A549 (cell line): ENCODE data around the gene LHX5. TPM values are rescaled to one million over a fixed set of nuclear protein-coding genes. Genes with fewer than 3 reads are reported as not detected.

Experiments used
- ATAC-seq, 2 experiments: fragments of 200-7000 bp in 1 of 2; fragments of >200 bp in 1 of 2; cut with Nextera tagmentation in 1 of 2; cut with Tn5 transposase in 1 of 2; 3 replicates each; pipeline versions ENCODE4 v1.8.0 to v1.9.1; 2018 to 2020; ENCODE audit warnings: mild to moderate bottlenecking in 1 of 2, moderate library complexity in 1 of 2
- CTCF ChIA-PET: fragments of 300-600 bp; sonication (Branson Sonifier 250); formaldehyde crosslinking; extraction: SDS; loops from one replicate; lab custom pipeline; 2021; ENCODE audit warnings: antibody characterized with exemption, inconsistent platforms; lab: Yijun Ruan, JAX
- POLR2A ChIA-PET: fragments of 350-600 bp; formaldehyde crosslinking; extraction: SDS; loops from one replicate; lab custom pipeline; 2021; ENCODE audit warnings: antibody characterized with exemption, inconsistent platforms; lab: Yijun Ruan, JAX
- DNase-seq, 2 experiments: peaks; one replicate each; pipeline versions ENCODE4 v3.0.0 to v3.0.0-alpha.2; 2011 to 2016; ENCODE audit warnings: low read depth in 1 of 2, low spot score in 1 of 2
- FAIRE-seq: peaks from 2 replicates; lab custom pipeline; 2011; peaks lifted over from hg19 to GRCh38; lab: Jason Lieb, UNC
- H3K27ac ChIP-seq, 2 experiments: fragments of >200 bp; sonication (Bioruptor Twin); formaldehyde crosslinking; 3 replicates each; pipeline ENCODE4 v1.5.1; 2016 to 2017
- H3K4me1 ChIP-seq: fragments of >200 bp; sonication (Bioruptor Twin); formaldehyde crosslinking; 3 replicates; pipeline ENCODE4 v1.6.1; 2016
- H3K4me2 ChIP-seq: fragments of >200 bp; sonication (Bioruptor Twin); formaldehyde crosslinking; 3 replicates; pipeline ENCODE4 v1.6.1; 2016
- H3K4me3 ChIP-seq: fragments of >200 bp; sonication (Bioruptor Twin); formaldehyde crosslinking; 3 replicates; pipeline ENCODE4 v1.5.1; 2016
- H3K9me3 ChIP-seq: fragments of >200 bp; sonication (Bioruptor Twin); formaldehyde crosslinking; 3 replicates; pipeline ENCODE4 v1.6.1; 2016
- BHLHE40 ChIP-seq: IDR thresholded peaks from 2 replicates; pipeline ENCODE4 v1.6.1; 2012; ENCODE audit warnings: low read depth, low read length, inconsistent platforms
- EHMT2 ChIP-seq: fragments of 200-600 bp; sonication (generic); IDR thresholded peaks from 2 replicates; pipeline ENCODE4 v1.6.1; 2016; ENCODE audit warnings: antibody characterized with exemption, low read depth, mild to moderate bottlenecking, moderate library complexity
- FOXS1 ChIP-seq: fragments of 250-450 bp; sonication (Bioruptor Pico); IDR thresholded peaks from 2 replicates; pipeline ENCODE4 v1.5.0; 2020; ENCODE audit warnings: mild to moderate bottlenecking, moderate library complexity
- GATA3 ChIP-seq: IDR thresholded peaks from 2 replicates; pipeline ENCODE4 v1.6.1; 2012; ENCODE audit warnings: borderline replicate concordance
- HEYL ChIP-seq: fragments of 250-450 bp; sonication (Bioruptor Pico); IDR thresholded peaks from 2 replicates; pipeline ENCODE4 v1.8.0; 2021; ENCODE audit warnings: mild to moderate bottlenecking, moderate library complexity
- MAFK ChIP-seq: fragments of 450-650 bp; IDR thresholded peaks from 2 replicates; pipeline ENCODE4 v1.6.1; 2014; ENCODE audit not compliant: partially characterized antibody
- NFE2L2 ChIP-seq: fragments of 150-350 bp; conservative IDR thresholded peaks from 2 replicates; pipeline ENCODE4 v1.6.1; 2014; ENCODE audit warnings: low read length
- NPAS2 ChIP-seq: fragments of 250-450 bp; sonication (Bioruptor Pico); IDR thresholded peaks from 2 replicates; pipeline ENCODE4 v1.8.0; 2022; ENCODE audit warnings: mild to moderate bottlenecking, moderate library complexity, borderline replicate concordance
- NR3C1 ChIP-seq: fragments of >200 bp; sonication (Bioruptor Twin); formaldehyde crosslinking; IDR thresholded peaks from 3 replicates; pipeline ENCODE4 v1.6.1; 2017
- POLR2A ChIP-seq: IDR thresholded peaks from 2 replicates; pipeline ENCODE4 v1.6.1; 2012; ENCODE audit warnings: mild to moderate bottlenecking, low read length
- RARB ChIP-seq: fragments of 250-450 bp; sonication (Bioruptor Pico); IDR thresholded peaks from 2 replicates; pipeline ENCODE4 v1.8.0; 2021; ENCODE audit warnings: mild to moderate bottlenecking, moderate library complexity
- RNF2 ChIP-seq: fragments of 200-600 bp; sonication (generic); IDR thresholded peaks from 2 replicates; pipeline ENCODE4 v1.6.1; 2016; ENCODE audit warnings: low read depth, mild to moderate bottlenecking, antibody characterized with exemption, moderate library complexity, borderline replicate concordance
- SMC3 ChIP-seq: fragments of >200 bp; sonication (Bioruptor Twin); formaldehyde crosslinking; IDR thresholded peaks from 3 replicates; pipeline ENCODE4 v1.6.1; 2018; ENCODE audit warnings: inconsistent platforms
- SREBF2 ChIP-seq: fragments of 450-650 bp; IDR thresholded peaks from 2 replicates; pipeline ENCODE4 v1.6.1; 2014; ENCODE audit warnings: mild to moderate bottlenecking, moderate library complexity
- TP53 ChIP-seq: fragments of 250-450 bp; sonication (Bioruptor Pico); IDR thresholded peaks from 2 replicates; pipeline ENCODE4 v1.5.0; 2021; ENCODE audit warnings: mild to moderate bottlenecking, moderate library complexity
- ZC3H11A ChIP-seq: fragments of 450-650 bp; IDR thresholded peaks from 2 replicates; pipeline ENCODE4 v1.6.1; 2014; ENCODE audit warnings: antibody characterized with exemption, mild to moderate bottlenecking
- ZFP36 ChIP-seq: fragments of 450-650 bp; IDR thresholded peaks from 2 replicates; pipeline ENCODE4 v1.6.1; 2014; ENCODE audit warnings: borderline replicate concordance; ENCODE audit not compliant: partially characterized antibody
- WGBS: methylation state at CpG from one replicate; pipeline ENCODE4 v1.1.6; 2017; ENCODE audit errors: missing lambda C conversion rate; 5-methylcytosine and 5-hydroxymethylcytosine counted together
- polyA plus RNA-seq, 4 experiments: library from polyadenylated mRNA; depleted of rRNA in 3 of 4; stranded (reverse); fragments of >200 nt; fragmentation: RNase III in 1 of 4; extraction: RNeasy Plus Mini Kit Qiagen cat#74134 plus additional on column Dnase treatment in 1 of 4; gene quantifications; 2 replicates in 3 of 4; 3 replicates in 1 of 4; pipeline ENCODE4 v1.2.3, GENCODE V29; 2011 to 2017
- TF ChIP-seq, protein P1 (sequence below): IDR thresholded peaks from 2 replicates; pipeline ENCODE4 v1.6.1; 2012; ENCODE audit warnings: low read depth, borderline replicate concordance
- TF ChIP-seq, protein P2 (sequence below): fragments of 250-450 bp; sonication (Bioruptor Pico); IDR thresholded peaks from 2 replicates; pipeline ENCODE4 v1.5.0; 2020; ENCODE audit warnings: low read depth, mild to moderate bottlenecking, moderate library complexity
- TF ChIP-seq, protein P3 (sequence below): fragments of >200 bp; sonication (Bioruptor Twin); formaldehyde crosslinking; IDR thresholded peaks from 3 replicates; pipeline ENCODE4 v1.5.1; 2016
- TF ChIP-seq, protein P4 (sequence below): fragments of 250-450 bp; sonication (Bioruptor Pico); IDR thresholded peaks from 2 replicates; pipeline ENCODE4 v1.5.0; 2021; ENCODE audit warnings: mild to moderate bottlenecking, moderate library complexity, borderline replicate concordance

The LHX5 gene
- polyA plus RNA-seq, 2 of the 4 experiments (the other 2 are of a cell fraction) = not detected

DNA sequence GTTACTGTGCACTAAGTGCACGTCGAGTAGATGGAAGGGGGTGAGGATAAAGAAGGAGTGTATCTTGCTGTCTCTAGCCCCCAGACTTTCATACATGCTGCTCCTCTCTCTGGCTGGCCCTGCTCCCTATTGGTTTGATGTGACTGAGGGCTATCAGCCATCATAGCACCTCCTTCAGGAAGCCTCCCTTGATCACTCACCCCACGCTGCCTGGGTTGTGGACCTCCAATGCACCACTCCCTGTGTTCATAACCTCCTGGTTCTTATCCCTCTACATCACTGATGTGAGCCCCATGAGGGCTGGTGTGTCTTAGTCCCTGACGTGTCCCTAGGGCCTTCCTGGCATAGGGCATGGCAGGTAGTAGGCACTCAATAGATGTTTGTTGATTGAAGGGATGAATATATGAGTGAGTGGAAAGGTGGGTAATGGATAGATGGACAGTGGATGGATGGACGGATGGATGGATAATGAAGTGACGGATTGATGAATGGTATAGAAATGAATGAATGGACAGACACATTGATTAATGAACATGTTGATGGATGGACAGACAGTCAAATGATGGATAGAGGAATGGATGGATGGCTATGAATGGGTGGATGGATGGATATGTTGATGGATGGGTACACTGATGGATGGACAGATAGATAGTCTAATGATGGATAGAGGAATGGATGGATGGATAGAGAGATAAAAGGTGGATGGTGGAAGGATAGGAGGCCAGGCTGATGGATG is 34.5 kb downstream of the LHX5 start:
- no peak overlapping the region for H3K4me3 ChIP-seq

DNA sequence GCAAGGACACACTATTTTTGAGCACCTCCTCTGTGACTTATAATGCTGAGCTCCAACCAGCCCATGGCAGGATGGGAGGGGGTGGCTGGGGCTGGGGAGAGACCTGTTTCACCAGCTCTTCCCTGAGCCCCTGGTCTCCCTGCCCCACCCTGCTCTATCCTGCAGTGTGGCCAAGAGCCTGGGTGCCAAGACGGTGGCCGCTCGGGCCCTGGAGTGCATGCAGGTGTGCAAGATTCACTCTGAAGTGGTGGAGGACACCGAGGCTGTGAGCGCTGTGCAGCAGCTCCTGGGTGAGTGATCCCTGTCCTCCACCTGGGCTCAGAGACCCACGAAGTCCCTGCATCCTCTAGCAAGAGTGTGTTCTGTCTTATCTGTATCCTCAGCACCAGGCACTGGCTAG is 35.1 kb downstream of the LHX5 start:
- Histone ChIP-seq H3K9me3 (no peaks in the 10 kb centered on the region), H3K4me2 (no peak overlapping the region), H3K27ac (no peak overlapping the region), H3K4me1 (no peaks in the 10 kb centered on the region), H3K4me3 (no peak overlapping the region)
- ChIA-PET POLR2A (no interaction called here), CTCF (interaction anchor here (2.1 kb wide), 1 partner anchor 476 kb away, joined by 8 read pairs; no protein-coding TSS in a partner anchor)
- ATAC-seq (no peak), DNase-seq (no peak), FAIRE-seq (no peak)
- 36% methylated on average over 4 of the region's 6 CpGs for WGBS
- TF ChIP-seq BHLHE40 (no peak), ZFP36 (no peak), NFE2L2 (no peak), SMC3 (no peak), GATA3 (no peak), NPAS2 (CRISPR knock-in tag) (no peak), POLR2A (no peak), SREBF2 (no peak), MAFK (no peak), TP53 (CRISPR knock-in tag) (no peak)
- TF ChIP-seq, protein P1, sequence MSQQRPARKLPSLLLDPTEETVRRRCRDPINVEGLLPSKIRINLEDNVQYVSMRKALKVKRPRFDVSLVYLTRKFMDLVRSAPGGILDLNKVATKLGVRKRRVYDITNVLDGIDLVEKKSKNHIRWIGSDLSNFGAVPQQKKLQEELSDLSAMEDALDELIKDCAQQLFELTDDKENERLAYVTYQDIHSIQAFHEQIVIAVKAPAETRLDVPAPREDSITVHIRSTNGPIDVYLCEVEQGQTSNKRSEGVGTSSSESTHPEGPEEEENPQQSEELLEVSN = no peak

More for the DNA sequence above, 34.5 kb downstream of the LHX5 start:
- Histone ChIP-seq H3K9me3 (no peaks in the 10 kb centered on the region), H3K27ac (no peak overlapping the region), H3K4me1 (no peaks in the 10 kb centered on the region), H3K4me2 (no peak overlapping the region)
- FAIRE-seq (no peak), DNase-seq (no peak), ATAC-seq (no peak)
- TF ChIP-seq, protein P2, sequence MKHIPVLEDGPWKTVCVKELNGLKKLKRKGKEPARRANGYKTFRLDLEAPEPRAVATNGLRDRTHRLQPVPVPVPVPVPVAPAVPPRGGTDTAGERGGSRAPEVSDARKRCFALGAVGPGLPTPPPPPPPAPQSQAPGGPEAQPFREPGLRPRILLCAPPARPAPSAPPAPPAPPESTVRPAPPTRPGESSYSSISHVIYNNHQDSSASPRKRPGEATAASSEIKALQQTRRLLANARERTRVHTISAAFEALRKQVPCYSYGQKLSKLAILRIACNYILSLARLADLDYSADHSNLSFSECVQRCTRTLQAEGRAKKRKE (CRISPR knock-in tag) = no peak
- TF ChIP-seq RNF2 (no peak), EHMT2 (no peak), ZFP36 (no peak), ZC3H11A (no peak), FOXS1 (no peak), HEYL (CRISPR knock-in tag) (no peak), NR3C1 (no peak), RARB (CRISPR knock-in tag) (no peak)
- TF ChIP-seq, protein P3, sequence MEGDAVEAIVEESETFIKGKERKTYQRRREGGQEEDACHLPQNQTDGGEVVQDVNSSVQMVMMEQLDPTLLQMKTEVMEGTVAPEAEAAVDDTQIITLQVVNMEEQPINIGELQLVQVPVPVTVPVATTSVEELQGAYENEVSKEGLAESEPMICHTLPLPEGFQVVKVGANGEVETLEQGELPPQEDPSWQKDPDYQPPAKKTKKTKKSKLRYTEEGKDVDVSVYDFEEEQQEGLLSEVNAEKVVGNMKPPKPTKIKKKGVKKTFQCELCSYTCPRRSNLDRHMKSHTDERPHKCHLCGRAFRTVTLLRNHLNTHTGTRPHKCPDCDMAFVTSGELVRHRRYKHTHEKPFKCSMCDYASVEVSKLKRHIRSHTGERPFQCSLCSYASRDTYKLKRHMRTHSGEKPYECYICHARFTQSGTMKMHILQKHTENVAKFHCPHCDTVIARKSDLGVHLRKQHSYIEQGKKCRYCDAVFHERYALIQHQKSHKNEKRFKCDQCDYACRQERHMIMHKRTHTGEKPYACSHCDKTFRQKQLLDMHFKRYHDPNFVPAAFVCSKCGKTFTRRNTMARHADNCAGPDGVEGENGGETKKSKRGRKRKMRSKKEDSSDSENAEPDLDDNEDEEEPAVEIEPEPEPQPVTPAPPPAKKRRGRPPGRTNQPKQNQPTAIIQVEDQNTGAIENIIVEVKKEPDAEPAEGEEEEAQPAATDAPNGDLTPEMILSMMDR = no peak
- TF ChIP-seq, protein P4, sequence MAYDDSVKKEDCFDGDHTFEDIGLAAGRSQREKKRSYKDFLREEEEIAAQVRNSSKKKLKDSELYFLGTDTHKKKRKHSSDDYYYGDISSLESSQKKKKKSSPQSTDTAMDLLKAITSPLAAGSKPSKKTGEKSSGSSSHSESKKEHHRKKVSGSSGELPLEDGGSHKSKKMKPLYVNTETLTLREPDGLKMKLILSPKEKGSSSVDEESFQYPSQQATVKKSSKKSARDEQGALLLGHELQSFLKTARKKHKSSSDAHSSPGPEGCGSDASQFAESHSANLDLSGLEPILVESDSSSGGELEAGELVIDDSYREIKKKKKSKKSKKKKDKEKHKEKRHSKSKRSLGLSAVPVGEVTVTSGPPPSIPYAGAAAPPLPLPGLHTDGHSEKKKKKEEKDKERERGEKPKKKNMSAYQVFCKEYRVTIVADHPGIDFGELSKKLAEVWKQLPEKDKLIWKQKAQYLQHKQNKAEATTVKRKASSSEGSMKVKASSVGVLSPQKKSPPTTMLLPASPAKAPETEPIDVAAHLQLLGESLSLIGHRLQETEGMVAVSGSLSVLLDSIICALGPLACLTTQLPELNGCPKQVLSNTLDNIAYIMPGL (CRISPR knock-in tag) = no peak
- POLR2A ChIA-PET = no interaction called here
- 70% methylated on average over 6 of the region's 6 CpGs for WGBS
- CTCF ChIA-PET = interaction anchor here (1.1 to 2.1 kb wide), 2 partner anchors 12 to 475 kb away, joined by 5 to 8 read pairs; no protein-coding TSS in a partner anchor
